GM23338 (cell line): ENCODE results near the gene CHRD.

Experiments used
- CREB1 ChIP-seq: fragments of 250-450 bp; sonication (Bioruptor Pico); IDR thresholded peaks from 2 replicates; pipeline ENCODE4 v1.5.0; 2020; ENCODE audit warnings: low read depth, mild to moderate bottlenecking, moderate library complexity
- EZH2 ChIP-seq: fragments of 200-600 bp; sonication (generic); IDR thresholded peaks from one replicate; pipeline ENCODE4 v1.8.0; 2017; ENCODE audit warnings: antibody characterized with exemption, mild to moderate bottlenecking, low read depth; ENCODE audit not compliant: unreplicated experiment
- EZH2phosphoT487 ChIP-seq: fragments of 200-600 bp; sonication (generic); IDR thresholded peaks from one replicate; pipeline ENCODE4 v1.8.1; 2018; ENCODE audit warnings: antibody characterized with exemption; ENCODE audit not compliant: unreplicated experiment
- JUNB ChIP-seq: IDR thresholded peaks from one replicate; pipeline ENCODE4 v1.6.1; 2016; ENCODE audit warnings: antibody characterized with exemption; ENCODE audit not compliant: unreplicated experiment
- POLR2AphosphoS5 ChIP-seq: IDR thresholded peaks from 2 replicates; pipeline ENCODE4 v1.6.1; 2016; ENCODE audit warnings: antibody characterized with exemption, low read depth
- STAT1 ChIP-seq: IDR thresholded peaks from one replicate; pipeline ENCODE4 v1.6.1; 2016; ENCODE audit warnings: antibody characterized with exemption; ENCODE audit not compliant: unreplicated experiment
- ZNF114 ChIP-seq: fragments of 250-450 bp; sonication (Bioruptor Pico); IDR thresholded peaks from 2 replicates; pipeline ENCODE4 v1.5.0; 2020; ENCODE audit warnings: mild to moderate bottlenecking, moderate library complexity
- TF ChIP-seq, protein P1 (sequence below): IDR thresholded peaks from one replicate; pipeline ENCODE4 v1.6.1; 2018; ENCODE audit warnings: antibody characterized with exemption; ENCODE audit not compliant: unreplicated experiment
- TF ChIP-seq, protein P2 (sequence below), 2 experiments: fragments of 200-600 bp in 1 of 2; sonication (generic) in 1 of 2; conservative IDR thresholded peaks; 2 replicates each; pipeline versions ENCODE4 v1.5.1 to v1.6.1; 2016 to 2017; ENCODE audit warnings: antibody characterized with exemption in 2 of 2, low read depth in 2 of 2, mild to moderate bottlenecking in 2 of 2, moderate library complexity in 1 of 2

DNA sequence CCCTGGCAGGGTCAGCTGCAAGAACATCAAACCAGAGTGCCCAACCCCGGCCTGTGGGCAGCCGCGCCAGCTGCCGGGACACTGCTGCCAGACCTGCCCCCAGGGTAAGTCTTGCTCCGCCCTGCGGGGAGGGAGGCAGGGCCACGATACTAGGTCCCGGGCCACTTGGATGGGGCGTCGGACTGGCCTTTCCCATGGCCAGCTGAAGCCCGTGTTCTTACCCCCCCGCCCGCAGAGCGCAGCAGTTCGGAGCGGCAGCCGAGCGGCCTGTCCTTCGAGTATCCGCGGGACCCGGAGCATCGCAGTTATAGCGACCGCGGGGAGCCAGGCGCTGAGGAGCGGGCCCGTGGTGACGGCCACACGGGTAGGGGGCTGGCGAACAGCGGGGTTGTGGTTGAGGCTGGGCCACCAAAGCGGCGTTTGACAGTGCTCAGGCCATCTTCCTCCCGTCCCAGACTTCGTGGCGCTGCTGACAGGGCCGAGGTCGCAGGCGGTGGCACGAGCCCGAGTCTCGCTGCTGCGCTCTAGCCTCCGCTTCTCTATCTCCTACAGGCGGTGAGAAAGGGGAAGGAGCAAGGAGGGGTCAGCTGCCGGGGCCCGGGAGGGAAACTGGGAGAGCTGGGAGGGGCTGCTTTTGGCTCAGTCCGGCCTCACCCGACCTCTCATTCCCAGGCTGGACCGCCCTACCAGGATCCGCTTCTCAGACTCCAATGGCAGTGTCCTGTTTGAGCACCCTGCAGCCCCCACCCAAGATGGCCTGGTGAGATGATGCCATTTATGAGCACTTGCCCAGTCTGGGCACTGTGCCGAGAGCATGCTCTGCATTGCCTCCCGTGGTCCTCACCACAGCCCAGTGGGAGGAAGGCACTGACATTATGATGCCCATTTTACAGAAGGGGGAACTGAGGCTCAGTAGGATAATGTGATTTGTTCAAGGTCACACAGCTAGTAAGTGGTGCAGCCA, 1.7 kb downstream of the CHRD start:
- TF ChIP-seq POLR2AphosphoS5 (no peak), EZH2phosphoT487 (peak; percentile 71), EZH2 (peak; percentile 92), CREB1 (no peak), ZNF114 (CRISPR knock-in tag) (no peak), JUNB (no peak), STAT1 (no peak)
- TF ChIP-seq, protein P1, sequence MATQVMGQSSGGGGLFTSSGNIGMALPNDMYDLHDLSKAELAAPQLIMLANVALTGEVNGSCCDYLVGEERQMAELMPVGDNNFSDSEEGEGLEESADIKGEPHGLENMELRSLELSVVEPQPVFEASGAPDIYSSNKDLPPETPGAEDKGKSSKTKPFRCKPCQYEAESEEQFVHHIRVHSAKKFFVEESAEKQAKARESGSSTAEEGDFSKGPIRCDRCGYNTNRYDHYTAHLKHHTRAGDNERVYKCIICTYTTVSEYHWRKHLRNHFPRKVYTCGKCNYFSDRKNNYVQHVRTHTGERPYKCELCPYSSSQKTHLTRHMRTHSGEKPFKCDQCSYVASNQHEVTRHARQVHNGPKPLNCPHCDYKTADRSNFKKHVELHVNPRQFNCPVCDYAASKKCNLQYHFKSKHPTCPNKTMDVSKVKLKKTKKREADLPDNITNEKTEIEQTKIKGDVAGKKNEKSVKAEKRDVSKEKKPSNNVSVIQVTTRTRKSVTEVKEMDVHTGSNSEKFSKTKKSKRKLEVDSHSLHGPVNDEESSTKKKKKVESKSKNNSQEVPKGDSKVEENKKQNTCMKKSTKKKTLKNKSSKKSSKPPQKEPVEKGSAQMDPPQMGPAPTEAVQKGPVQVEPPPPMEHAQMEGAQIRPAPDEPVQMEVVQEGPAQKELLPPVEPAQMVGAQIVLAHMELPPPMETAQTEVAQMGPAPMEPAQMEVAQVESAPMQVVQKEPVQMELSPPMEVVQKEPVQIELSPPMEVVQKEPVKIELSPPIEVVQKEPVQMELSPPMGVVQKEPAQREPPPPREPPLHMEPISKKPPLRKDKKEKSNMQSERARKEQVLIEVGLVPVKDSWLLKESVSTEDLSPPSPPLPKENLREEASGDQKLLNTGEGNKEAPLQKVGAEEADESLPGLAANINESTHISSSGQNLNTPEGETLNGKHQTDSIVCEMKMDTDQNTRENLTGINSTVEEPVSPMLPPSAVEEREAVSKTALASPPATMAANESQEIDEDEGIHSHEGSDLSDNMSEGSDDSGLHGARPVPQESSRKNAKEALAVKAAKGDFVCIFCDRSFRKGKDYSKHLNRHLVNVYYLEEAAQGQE = no peak
- TF ChIP-seq, protein P2, sequence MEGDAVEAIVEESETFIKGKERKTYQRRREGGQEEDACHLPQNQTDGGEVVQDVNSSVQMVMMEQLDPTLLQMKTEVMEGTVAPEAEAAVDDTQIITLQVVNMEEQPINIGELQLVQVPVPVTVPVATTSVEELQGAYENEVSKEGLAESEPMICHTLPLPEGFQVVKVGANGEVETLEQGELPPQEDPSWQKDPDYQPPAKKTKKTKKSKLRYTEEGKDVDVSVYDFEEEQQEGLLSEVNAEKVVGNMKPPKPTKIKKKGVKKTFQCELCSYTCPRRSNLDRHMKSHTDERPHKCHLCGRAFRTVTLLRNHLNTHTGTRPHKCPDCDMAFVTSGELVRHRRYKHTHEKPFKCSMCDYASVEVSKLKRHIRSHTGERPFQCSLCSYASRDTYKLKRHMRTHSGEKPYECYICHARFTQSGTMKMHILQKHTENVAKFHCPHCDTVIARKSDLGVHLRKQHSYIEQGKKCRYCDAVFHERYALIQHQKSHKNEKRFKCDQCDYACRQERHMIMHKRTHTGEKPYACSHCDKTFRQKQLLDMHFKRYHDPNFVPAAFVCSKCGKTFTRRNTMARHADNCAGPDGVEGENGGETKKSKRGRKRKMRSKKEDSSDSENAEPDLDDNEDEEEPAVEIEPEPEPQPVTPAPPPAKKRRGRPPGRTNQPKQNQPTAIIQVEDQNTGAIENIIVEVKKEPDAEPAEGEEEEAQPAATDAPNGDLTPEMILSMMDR (conservative IDR thresholded peaks at IDR 0.05; ENCODE audit: low read depth in 2 of 2) = no peak
